ENCODE measurements around the gene KRT20. TPM values are rescaled to one million over a fixed set of nuclear protein-coding genes. Genes with fewer than 3 reads are reported as not detected.

KRT20 gene
- polyA plus RNA-seq, 2 of the 4 experiments (the other 2 are of a cell fraction) = 0.28 TPM; not detected in 1

- TF ChIP-seq, protein P1, sequence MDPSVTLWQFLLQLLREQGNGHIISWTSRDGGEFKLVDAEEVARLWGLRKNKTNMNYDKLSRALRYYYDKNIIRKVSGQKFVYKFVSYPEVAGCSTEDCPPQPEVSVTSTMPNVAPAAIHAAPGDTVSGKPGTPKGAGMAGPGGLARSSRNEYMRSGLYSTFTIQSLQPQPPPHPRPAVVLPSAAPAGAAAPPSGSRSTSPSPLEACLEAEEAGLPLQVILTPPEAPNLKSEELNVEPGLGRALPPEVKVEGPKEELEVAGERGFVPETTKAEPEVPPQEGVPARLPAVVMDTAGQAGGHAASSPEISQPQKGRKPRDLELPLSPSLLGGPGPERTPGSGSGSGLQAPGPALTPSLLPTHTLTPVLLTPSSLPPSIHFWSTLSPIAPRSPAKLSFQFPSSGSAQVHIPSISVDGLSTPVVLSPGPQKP (IDR thresholded peaks at IDR 0.05; ENCODE audit: low read depth, low read length) = no peak
Observed at GRCh38 chr17:40901981-40902474, 17.0 kb upstream of the KRT20 start (continued).

GRCh38 chr17:40900809-40901356 lies 15.8 kb upstream of the KRT20 start:
- TF ChIP-seq JUN (IDR thresholded peaks at IDR 0.05) = no peak
- TF ChIP-seq, protein P2, sequence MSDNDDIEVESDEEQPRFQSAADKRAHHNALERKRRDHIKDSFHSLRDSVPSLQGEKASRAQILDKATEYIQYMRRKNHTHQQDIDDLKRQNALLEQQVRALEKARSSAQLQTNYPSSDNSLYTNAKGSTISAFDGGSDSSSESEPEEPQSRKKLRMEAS (IDR thresholded peaks at IDR 0.05) = no peak
- no peak for TF ChIP-seq GATA3 (IDR thresholded peaks at IDR 0.05; ENCODE audit: borderline replicate concordance)
- TF ChIP-seq MYC (IDR thresholded peaks at IDR 0.05; ENCODE audit: borderline replicate concordance, low read length) = no peak
- TF ChIP-seq MAZ (IDR thresholded peaks at IDR 0.05; ENCODE audit: borderline replicate concordance, low read depth, low read length) = no peak
- no peak for TF ChIP-seq ESRRA (IDR thresholded peaks at IDR 0.05; ENCODE audit: borderline replicate concordance, low read length)
- TF ChIP-seq RCOR1 (IDR thresholded peaks at IDR 0.05; ENCODE audit: low read depth, low read length) = no peak
- no peak for TF ChIP-seq PBX3 (IDR thresholded peaks at IDR 0.05)
- TF ChIP-seq POLR2AphosphoS2 (conservative IDR thresholded peaks at IDR 0.05; ENCODE audit: low read length) = no peak
- TF ChIP-seq TP53 (CRISPR knock-in tag; IDR thresholded peaks at IDR 0.05) = no peak
- no peak for TF ChIP-seq ZSCAN20 (CRISPR knock-in tag; IDR thresholded peaks at IDR 0.05)
- no peak for TF ChIP-seq CHD2 (IDR thresholded peaks at IDR 0.05; ENCODE audit: low read length, partially characterized antibody)
- TF ChIP-seq PHF8 (IDR thresholded peaks at IDR 0.05; ENCODE audit: borderline replicate concordance, low read depth) = no peak
- TF ChIP-seq EP300 (IDR thresholded peaks at IDR 0.05) = no peak
- DNase-seq (ENCODE audit: low read depth in 1 of 2, low spot score in 1 of 2) (no peak), FAIRE-seq (peak; percentile 84), ATAC-seq (no peak)
- Histone ChIP-seq H3K4me2 (peak overlapping the region; percentile 85), H3K27ac (peak overlapping the region; percentile 91 to 93), H3K4me1 (peaks cover 38% of the 10 kb centered on the region), H3K9me3 (no peaks in the 10 kb centered on the region), H3K4me3 (no peak overlapping the region)
- 84% methylated on average over 5 of the region's 5 CpGs for WGBS (ENCODE audit: missing lambda C conversion rate)
- ChIA-PET POLR2A (no interaction called here), CTCF (interaction anchor here (0.8 to 6.6 kb wide), 17 partner anchors 9 to 769 kb away, joined by 3 to 94 read pairs (median 4); partner anchors contain the start of gene KRT20)

DNA sequence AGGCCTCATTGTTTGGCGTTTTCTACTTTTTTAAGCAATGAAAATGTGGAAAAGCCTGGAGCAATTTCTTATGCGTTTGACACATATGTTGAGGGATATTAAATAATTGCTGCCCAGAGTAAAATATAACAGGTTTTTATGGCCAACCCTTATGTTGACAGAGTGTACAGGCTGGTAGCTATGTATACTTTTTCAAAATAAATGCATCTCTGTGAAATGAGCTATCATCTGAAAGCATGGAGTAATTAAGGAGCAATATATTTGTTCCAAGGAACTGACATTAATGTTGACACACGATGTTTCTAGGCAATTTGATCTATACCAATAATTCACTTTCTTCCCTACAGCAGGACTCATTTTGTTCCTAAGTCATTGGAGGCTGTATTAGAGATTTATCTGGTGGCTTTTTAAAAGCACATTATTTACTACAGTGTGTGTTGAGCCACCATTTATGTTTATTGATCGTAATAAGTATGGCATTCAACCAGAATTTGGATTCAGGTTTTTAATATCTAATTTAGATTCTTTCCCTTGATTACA lies 11.9 kb upstream of the KRT20 start:
- TF ChIP-seq FOSB (CRISPR knock-in tag; IDR thresholded peaks at IDR 0.05) (no peak), HOXA7 (CRISPR knock-in tag; IDR thresholded peaks at IDR 0.05) (no peak), BCL3 (IDR thresholded peaks at IDR 0.05) (no peak), EP300 (IDR thresholded peaks at IDR 0.05) (no peak), ZNF302 (CRISPR knock-in tag; IDR thresholded peaks at IDR 0.05) (no peak), FOXS1 (CRISPR knock-in tag; IDR thresholded peaks at IDR 0.05) (no peak), ESRRA (IDR thresholded peaks at IDR 0.05; ENCODE audit: borderline replicate concordance, low read length) (no peak), USF2 (IDR thresholded peaks at IDR 0.05) (no peak), RNF2 (IDR thresholded peaks at IDR 0.05; ENCODE audit: borderline replicate concordance, low read depth) (no peak), MAFK (IDR thresholded peaks at IDR 0.05; ENCODE audit: partially characterized antibody) (no peak)
- ATAC-seq = no peak
- Histone ChIP-seq H3K27ac (no peak overlapping the region; a peak in 1 of 6 replicates), H3K4me2 (no peak overlapping the region), H3K9me3 (no peaks in the 10 kb centered on the region), H3K4me3 (no peak overlapping the region), H3K4me1 (peaks cover 25% of the 10 kb centered on the region)
- no peak for FAIRE-seq
- ChIA-PET CTCF (interaction anchor here (1.2 to 4.4 kb wide), 6 partner anchors 11 to 652 kb away, joined by 3 to 27 read pairs (median 4); partner anchors contain the start of gene KRT20), POLR2A (no interaction called here)
- WGBS (ENCODE audit: missing lambda C conversion rate) = 85% methylated on average over 4 of the region's 4 CpGs
- DNase-seq (ENCODE audit: low read depth in 1 of 2, low spot score in 1 of 2) = no peak
